GM23248 (cell line): ENCODE data around the gene PSMF1.

Source experiments
- EZH2 ChIP-seq: fragments of 200-600 bp; sonication (generic); IDR thresholded peaks from 2 replicates; pipeline ENCODE4 v1.6.1; 2018; ENCODE audit warnings: antibody characterized with exemption, mild to moderate bottlenecking; ENCODE audit not compliant: insufficient read depth, poor library complexity, severe bottlenecking
- EZH2phosphoT487 ChIP-seq: fragments of 200-600 bp; sonication (generic); IDR thresholded peaks from 2 replicates; pipeline ENCODE4 v1.6.1; 2018; ENCODE audit warnings: antibody characterized with exemption, moderate library complexity, mild to moderate bottlenecking, low read depth; ENCODE audit not compliant: insufficient read depth

DNA sequence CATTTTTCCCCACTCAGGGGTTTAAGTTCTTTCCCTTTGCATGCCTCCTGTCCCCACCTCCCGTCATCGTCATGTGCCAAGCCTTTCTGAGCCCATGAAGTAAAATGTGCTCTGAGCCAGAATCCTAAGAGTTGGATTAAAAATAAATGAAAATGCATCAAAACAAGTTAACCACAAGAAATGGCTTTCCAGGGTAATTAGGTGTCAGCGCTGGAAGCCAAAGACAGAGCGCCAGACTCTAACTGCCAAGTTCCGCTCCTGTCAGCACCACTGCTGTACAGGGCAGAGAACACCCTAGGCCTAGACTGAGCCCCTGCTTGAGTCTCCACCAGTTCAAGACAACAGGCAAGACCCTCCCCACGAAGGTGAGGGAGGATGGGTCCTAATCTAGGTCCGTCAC, 79.4 kb downstream of the PSMF1 start:
- TF ChIP-seq EZH2 (no peak), EZH2phosphoT487 (no peak)
